GM18505 (cell line): ENCODE measurements around the gene CDKL2.

Source experiments
- ATAC-seq: cut with Tn5 transposase; IDR thresholded peaks from one replicate; pipeline ENCODE4 v1.9.1; 2021; ENCODE audit not compliant: unreplicated experiment
- POLR2A ChIP-seq: IDR thresholded peaks from 4 replicates; pipeline ENCODE4 v1.6.1; 2011; ENCODE audit warnings: borderline replicate concordance; ENCODE audit not compliant: insufficient read depth, insufficient read length; ENCODE audit errors: extremely low read depth

The CDKL2 gene

DNA sequence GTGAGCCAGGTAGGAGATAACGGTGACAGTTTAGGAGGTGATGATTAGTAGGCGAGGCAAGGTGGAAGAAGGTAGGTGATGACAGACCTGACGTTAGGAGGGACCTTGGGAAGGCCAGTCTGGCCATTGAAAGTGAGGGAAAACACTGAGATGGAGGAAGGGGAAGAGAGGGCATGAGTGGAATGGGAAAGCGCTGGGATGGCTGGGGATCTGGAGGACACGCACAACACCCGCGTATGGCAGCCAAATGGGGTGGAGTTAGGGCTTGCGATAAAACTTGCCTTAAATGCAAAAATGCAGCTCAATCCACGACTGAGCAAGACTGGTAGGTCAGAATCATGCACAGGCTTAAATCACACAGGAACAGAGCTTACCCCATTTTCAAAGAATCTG is 605 bp upstream of the CDKL2 start:
- no peak for TF ChIP-seq POLR2A
- ATAC-seq, result no peak

DNA sequence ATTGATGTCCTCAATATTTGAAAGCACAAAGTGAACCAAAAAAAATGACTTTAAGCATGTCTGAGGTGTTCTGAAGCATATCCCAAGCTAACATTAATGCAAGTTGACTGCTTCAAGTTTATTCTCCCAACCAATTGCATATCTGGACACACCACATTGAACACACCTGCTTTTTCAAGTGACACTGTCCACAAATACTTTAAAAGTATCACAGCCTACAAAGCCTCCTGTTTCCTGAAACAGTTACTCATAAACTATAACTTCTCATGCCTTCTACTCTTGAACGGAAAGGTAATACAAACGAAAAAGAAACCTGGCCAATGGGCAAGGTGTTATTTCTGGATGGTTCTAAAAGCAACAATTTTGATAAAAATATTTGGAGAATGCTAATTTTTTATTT is 1.1 kb downstream of the CDKL2 start:
- no peak for TF ChIP-seq POLR2A
- no peak for ATAC-seq

DNA sequence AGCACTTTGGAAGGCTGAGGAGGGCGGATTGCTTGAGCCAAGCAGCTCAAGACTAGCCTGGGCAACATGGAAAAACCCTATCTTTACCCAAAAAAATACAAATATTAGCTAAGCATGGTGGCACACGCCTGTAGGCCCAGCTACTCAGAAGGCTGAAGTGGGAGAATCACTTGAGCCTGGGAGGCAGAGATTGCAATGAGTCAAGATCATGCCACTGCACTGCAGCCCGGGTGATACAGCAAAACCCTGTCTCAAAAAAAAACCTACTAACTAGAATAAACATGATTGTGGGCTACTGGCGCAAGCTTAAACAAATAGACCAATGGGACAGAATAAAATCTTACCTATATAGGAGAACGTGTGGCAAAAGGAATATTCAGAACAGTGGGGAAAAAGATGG is 7.3 kb downstream of the CDKL2 start:
- no peak for ATAC-seq
- no peak for TF ChIP-seq POLR2A

DNA sequence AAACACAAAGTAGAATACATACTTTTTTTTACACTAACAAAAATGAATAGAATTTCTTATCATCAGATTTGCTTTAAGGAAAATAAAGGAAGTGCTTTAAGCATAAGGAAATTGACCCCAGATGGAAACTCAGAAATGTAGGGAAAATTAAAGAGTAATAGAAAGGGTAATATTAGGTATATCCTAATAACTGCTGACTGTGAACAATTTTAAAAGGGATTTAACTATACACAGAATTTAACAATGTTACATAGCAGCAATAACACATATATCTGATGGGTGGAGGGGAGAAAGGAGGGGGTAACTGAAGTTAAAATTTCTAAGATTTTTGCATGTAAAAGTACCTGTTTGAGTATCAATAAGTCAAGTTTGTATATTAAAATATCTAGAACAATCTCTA is 8.6 kb downstream of the CDKL2 start:
- no peak for ATAC-seq
- TF ChIP-seq POLR2A, result no peak

DNA sequence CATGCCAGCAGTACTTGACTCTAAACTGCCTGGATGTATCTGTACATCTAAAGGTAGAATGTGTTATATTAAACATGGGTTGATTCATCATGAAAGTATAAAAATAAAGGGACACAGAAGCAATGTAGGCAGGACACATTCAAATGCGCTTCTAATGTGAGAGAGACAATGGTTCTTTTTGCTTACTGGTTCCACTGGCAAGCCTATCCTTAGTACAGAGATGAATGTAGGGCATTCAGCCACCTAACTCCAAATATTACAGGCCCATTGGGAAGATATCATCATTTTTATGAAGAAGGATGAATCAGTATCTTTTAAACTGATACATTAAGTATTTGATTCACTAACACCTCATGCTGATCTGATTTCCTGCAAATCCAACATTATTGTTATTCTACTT is 18.0 kb downstream of the CDKL2 start:
- TF ChIP-seq POLR2A, result no peak
- ATAC-seq, result no peak

DNA sequence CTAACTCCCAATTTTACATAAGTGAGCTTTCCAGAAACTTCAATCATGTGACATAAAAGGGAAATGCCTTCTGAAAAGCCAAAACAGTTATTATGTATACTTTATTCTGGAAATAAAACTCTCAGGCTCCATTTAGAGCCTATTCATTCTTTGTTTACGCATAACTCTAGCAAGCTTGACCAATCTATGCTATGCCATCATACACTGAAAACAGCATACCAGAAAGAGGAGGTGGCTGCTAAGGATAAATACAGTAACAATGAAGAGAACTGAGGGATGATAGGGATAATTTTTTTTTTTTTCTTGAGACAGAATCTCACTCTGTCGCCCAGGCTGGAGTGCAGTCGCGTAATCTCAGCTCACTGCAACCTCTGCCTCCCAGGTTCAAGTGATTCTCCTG is 24.4 kb downstream of the CDKL2 start:
- no peak for TF ChIP-seq POLR2A
- no peak for ATAC-seq

DNA sequence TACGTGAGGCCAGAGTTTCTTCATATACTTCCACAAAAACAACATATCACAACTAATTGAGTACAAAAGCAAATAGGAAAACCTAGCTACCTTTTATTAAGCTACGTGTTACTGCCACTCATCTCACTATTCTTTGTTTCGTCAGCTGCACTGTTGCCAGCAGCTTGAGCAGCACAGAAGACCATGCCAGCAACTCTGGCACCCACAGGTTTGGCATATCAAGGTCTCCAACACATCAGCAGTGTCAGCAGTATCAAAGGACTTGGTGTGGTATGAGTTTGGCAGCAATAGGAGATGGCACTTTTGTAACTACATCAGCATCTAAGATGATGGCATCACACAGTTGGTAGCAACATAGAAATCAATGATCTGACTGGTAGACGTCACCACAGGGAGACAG is 30.7 kb downstream of the CDKL2 start:
- no peak for ATAC-seq
- TF ChIP-seq POLR2A, result no peak

DNA sequence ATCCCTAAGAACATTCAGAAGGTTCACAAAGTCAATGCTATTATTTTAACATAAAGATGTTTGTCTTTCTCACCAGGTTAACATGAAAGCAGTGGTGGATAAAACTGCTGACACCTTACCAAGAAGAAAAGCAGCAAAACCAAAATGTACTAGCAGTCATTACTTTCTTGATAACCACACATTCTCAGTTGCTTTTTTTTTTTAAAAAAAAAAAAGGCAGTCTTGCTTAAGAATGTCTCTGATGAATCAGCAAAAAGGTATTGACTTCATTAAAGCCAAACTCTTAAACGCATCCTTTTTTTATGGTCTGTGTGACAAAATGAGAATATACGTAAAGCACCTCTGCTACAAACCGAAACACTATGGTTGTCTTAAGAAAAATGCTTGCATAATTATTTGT is 31.9 kb downstream of the CDKL2 start:
- ATAC-seq, result no peak
- TF ChIP-seq POLR2A, result no peak

DNA sequence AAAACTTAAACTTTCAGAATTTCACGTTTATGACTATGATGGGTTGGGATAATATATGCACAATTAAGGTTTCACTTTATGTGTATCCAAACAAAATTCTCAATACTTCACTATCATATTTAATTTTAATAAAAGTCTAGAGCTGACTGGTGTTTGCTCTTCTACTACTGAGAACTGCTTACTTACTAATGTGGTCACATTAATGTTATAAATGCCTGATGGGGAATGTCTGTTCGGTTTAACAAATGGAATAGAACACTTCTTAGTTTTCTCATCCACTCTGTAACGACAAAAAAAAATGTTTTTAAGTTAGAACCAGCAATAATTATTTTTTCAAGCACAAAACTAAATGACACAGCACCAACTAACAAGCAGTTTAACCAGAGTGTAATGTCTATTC is 34.3 kb downstream of the CDKL2 start:
- TF ChIP-seq POLR2A, result no peak
- ATAC-seq, result no peak

DNA sequence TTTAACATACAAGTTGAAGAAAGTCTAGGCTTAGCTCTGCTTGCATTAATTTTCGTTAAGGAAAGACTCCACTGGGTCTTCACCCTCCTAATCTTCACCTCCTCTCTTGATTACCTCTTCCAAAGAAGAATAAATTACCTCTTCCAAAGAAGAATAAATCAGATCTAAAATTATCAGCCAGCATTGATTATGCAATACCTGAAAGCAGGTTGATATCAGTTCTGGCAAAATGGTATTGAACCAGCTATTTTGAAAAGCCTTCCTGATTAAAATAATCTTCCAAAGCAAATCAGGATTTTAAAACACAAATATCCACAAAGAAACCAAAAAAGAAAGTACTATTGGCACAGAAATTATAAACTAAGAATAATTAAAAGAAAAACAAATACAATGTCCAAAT is 36.9 kb downstream of the CDKL2 start:
- TF ChIP-seq POLR2A, result no peak
- no peak for ATAC-seq

DNA sequence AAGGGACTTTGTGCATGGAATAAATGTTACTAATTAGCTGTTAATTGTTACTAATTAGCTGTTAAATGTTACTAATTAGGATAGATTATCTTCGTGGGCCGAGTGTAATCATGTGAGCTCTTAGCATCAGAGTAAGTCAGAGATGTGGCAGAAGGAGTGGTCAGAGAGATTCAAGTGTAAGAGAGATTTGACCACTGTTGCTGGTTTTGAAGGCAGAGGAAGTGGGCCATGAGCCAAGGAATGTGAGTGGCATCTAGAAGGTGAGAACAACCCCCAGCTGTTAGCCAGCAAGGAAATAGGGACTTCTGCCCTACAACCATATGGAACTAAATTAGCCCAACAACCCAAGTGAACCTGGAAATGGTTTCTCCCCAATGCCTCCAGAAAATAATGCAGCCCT is 46.3 kb downstream of the CDKL2 start:
- no peak for TF ChIP-seq POLR2A
- ATAC-seq, result no peak

DNA sequence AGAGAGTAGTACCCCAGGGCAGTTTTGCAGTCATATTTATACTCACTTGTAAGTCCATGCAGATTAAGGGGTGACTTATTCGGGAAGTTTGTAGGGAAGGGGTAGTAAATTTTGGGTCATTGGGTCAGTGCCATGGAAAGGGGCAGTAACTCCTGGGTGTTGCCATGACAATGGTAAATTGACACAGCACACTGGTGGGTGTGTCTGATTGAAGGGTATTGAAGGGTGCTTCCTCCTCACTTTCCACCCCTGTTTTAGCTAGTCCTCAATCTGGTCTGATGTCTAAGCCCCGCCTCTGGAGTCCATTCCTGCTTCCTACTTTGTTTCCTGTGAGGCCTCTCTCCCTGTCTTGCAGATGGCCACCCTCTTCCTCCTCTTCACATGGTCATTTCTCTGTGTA is 62.6 kb downstream of the CDKL2 start:
- TF ChIP-seq POLR2A, result no peak
- ATAC-seq, result no peak

DNA sequence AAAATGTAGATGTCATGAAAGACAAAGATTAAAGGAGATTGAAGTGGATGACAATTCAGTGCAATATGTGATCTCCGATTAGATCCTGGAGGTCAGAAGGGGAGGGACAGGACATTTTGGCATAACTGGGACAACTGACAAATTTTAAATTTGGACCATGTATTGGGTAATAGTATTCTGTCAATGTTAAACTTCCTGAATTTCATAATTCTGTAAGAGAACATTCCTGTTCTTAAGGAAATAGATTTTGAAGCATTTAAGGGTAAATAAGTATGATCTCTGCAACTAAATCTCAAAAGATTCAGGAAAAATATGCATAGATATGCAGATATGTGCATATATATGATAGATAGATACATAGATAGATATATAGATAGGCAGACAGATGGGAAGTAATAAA is 63.4 kb downstream of the CDKL2 start:
- no peak for TF ChIP-seq POLR2A
- no peak for ATAC-seq

DNA sequence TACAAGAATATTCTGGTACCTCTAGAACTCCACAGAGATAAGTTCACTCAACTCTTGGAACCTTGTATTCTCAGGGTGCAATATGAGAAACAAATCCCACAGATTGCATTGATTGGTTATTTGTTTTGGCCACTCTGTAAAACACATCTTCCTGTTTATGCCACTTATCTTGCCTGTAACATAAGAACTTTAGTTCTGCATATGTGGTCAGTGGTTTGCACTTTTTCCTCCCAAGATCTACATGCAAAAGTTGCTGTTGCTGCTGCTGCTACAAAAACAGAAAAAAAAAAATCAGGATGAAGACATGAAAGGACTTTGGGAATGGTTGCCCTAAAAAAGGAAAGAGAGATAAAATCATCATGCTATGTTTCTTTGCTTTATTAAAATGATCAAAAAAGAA is 64.8 kb downstream of the CDKL2 start:
- ATAC-seq, result no peak
- no peak for TF ChIP-seq POLR2A

DNA sequence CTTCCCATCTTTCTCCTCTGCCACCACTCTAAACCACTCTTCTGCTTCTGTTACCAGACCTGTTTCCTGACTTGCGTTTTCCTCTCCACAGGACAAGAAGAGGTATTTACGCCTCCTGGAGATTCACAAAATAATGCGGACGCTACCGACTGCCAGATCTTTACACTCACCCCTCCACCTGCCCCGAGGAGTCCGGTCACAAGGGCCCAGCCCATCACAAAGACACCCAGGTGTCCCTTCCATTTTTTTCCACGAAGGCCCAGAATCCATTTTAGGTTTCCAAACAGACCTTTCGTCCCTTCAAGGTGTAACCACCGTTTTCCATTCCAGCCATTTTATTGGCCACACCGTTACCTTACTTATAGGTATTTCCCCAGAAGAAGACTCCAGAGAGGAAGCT is 66.3 kb downstream of the CDKL2 start:
- ATAC-seq, result no peak
- TF ChIP-seq POLR2A, result no peak
